Chondrocyte (in vitro differentiated cells): Measurements from ENCODE around the gene TMEM92. TPM values are rescaled to one million over a fixed set of nuclear protein-coding genes. Genes with fewer than 3 reads are reported as not detected.

Source experiments
- DNase-seq: peaks from one replicate; pipeline ENCODE4 v3.0.0; 2021; ENCODE audit warnings: mixed read lengths, low spot score
- H3K27ac Mint-ChIP-seq: one replicate; pipeline ENCODE4 v1.8.0; 2021; ENCODE audit warnings: mild to moderate bottlenecking, moderate library complexity, mixed read lengths; ENCODE audit not compliant: unreplicated experiment
- H3K27me3 Mint-ChIP-seq: 2 replicates; pipeline ENCODE4 v1.8.0; 2021; ENCODE audit warnings: low read depth, mixed read lengths
- H3K36me3 Mint-ChIP-seq: 2 replicates; pipeline ENCODE4 v1.8.0; 2021; ENCODE audit warnings: low read depth, mixed read lengths
- H3K4me1 Mint-ChIP-seq: 2 replicates; pipeline ENCODE4 v1.8.0; 2021; ENCODE audit warnings: low read depth, mild to moderate bottlenecking, mixed read lengths
- H3K4me3 Mint-ChIP-seq: one replicate; pipeline ENCODE4 v1.8.0; 2021; ENCODE audit warnings: mild to moderate bottlenecking, moderate library complexity, mixed read lengths; ENCODE audit not compliant: unreplicated experiment
- H3K9me3 Mint-ChIP-seq: 2 replicates; pipeline ENCODE4 v1.8.0; 2021; ENCODE audit warnings: low read depth, mixed read lengths
- CTCF ChIP-seq: fragments of 200-600 bp; sonication (generic); IDR thresholded peaks from 2 replicates; pipeline ENCODE4 v1.5.0; 2021; ENCODE audit warnings: antibody characterized with exemption, mild to moderate bottlenecking, moderate library complexity
- total RNA-seq: library from RNA; stranded (reverse); gene quantifications from 3 replicates; pipeline ENCODE4 v1.2.1, GENCODE V29; 2021

The TMEM92 gene
- total RNA-seq, 1 donor from 2014 or later: 1.6 TPM

- Mint-ChIP-seq H3K36me3 (no peaks in the 10 kb centered on the region), H3K27me3 (no peaks in the 10 kb centered on the region), H3K27ac (peak overlapping the region; percentile 95), H3K4me3 (peak overlapping the region; percentile 55), H3K9me3 (no peaks in the 10 kb centered on the region), H3K4me1 (peaks cover 97% of the 10 kb centered on the region)
- no peak for TF ChIP-seq CTCF
- peak; percentile 62 for DNase-seq
Measured at GRCh38 chr17:50265690-50266315, 8.5 kb upstream of the TMEM92 start.

- H3K9me3 Mint-ChIP-seq: no peaks in the 10 kb centered on the region
- TF ChIP-seq CTCF: peak; percentile 50
- peak; percentile 96 for DNase-seq
- peak overlapping the region; percentile 55 for H3K4me3 Mint-ChIP-seq
- peak overlapping the region; percentile 95 for H3K27ac Mint-ChIP-seq
- no peaks in the 10 kb centered on the region for H3K36me3 Mint-ChIP-seq
- no peaks in the 10 kb centered on the region for H3K27me3 Mint-ChIP-seq
- H3K4me1 Mint-ChIP-seq: peaks cover 97% of the 10 kb centered on the region
Measured at GRCh38 chr17:50266384-50267073, 7.7 kb upstream of the TMEM92 start.

- Mint-ChIP-seq H3K27me3 (no peaks in the 10 kb centered on the region), H3K4me3 (peak overlapping the region; percentile 55), H3K36me3 (no peaks in the 10 kb centered on the region), H3K9me3 (no peaks in the 10 kb centered on the region), H3K4me1 (peaks cover 99% of the 10 kb centered on the region), H3K27ac (peak overlapping the region; percentile 95)
- DNase-seq: peak; percentile 77
- TF ChIP-seq CTCF: peak; percentile 0
Measured at GRCh38 chr17:50267074-50267841, 7.0 kb upstream of the TMEM92 start.

- H3K27me3 Mint-ChIP-seq: no peaks in the 10 kb centered on the region
- peak overlapping the region; percentile 95 for H3K27ac Mint-ChIP-seq
- no peak for TF ChIP-seq CTCF
- peaks cover 99% of the 10 kb centered on the region for H3K4me1 Mint-ChIP-seq
- peak; percentile 34 for DNase-seq
- H3K9me3 Mint-ChIP-seq: no peaks in the 10 kb centered on the region
- H3K36me3 Mint-ChIP-seq: no peaks in the 10 kb centered on the region
- H3K4me3 Mint-ChIP-seq: no peak overlapping the region
Measured at GRCh38 chr17:50268026-50268425, 6.2 kb upstream of the TMEM92 start.

GRCh38 chr17:50268743-50269275 lies 5.5 kb upstream of the TMEM92 start:
- H3K27me3 Mint-ChIP-seq: no peaks in the 10 kb centered on the region
- peak overlapping the region; percentile 98 for H3K27ac Mint-ChIP-seq
- H3K4me1 Mint-ChIP-seq: peaks cover 95% of the 10 kb centered on the region
- no peaks in the 10 kb centered on the region for H3K36me3 Mint-ChIP-seq
- peak; percentile 47 for DNase-seq
- peak overlapping the region; percentile 53 for H3K4me3 Mint-ChIP-seq
- H3K9me3 Mint-ChIP-seq: no peaks in the 10 kb centered on the region
- TF ChIP-seq CTCF: no peak
